Liver (tissue), 9 donors: ENCODE data around the gene COL26A1. TPM values are rescaled to one million over a fixed set of nuclear protein-coding genes. Genes with fewer than 3 reads are reported as not detected.

Source experiments
- DNase-seq: peaks from one replicate; pipeline ENCODE4 v3.0.0-alpha.2; 2017; ENCODE audit warnings: low spot score
- H3K27ac ChIP-seq, 2 donors: one replicate each; pipeline ENCODE4 v1.7.0; 2013; ENCODE audit warnings: inconsistent platforms in 2 of 2, low read length in 2 of 2, control low read depth in 1 of 2, low read depth in 1 of 2, mild to moderate bottlenecking in 1 of 2
- H3K27me3 ChIP-seq, 4 donors: one replicate each; pipeline versions ENCODE4 v1.6.1 to v1.7.0; 2013; ENCODE audit warnings: low read length in 3 of 4, inconsistent platforms in 1 of 4, mild to moderate bottlenecking in 1 of 4, moderate library complexity in 1 of 4; ENCODE audit not compliant: control insufficient read depth in 4 of 4, insufficient read depth in 4 of 4
- H3K36me3 ChIP-seq, 4 donors: one replicate each; pipeline versions ENCODE4 v1.6.1 to v1.7.0; 2013; ENCODE audit warnings: low read length in 3 of 4, mild to moderate bottlenecking in 3 of 4, low read depth in 1 of 4, moderate library complexity in 1 of 4; ENCODE audit not compliant: control insufficient read depth in 4 of 4, insufficient read depth in 3 of 4
- H3K4me1 ChIP-seq, 4 donors: one replicate each; pipeline versions ENCODE4 v1.6.1 to v1.7.0; 2013; ENCODE audit warnings: low read length in 3 of 4, mild to moderate bottlenecking in 3 of 4, moderate library complexity in 1 of 4; ENCODE audit not compliant: control insufficient read depth in 4 of 4, insufficient read depth in 4 of 4
- H3K4me3 ChIP-seq, 3 donors: one replicate each; pipeline versions ENCODE4 v1.6.1 to v1.7.0; 2013; ENCODE audit warnings: low read length in 3 of 3, control low read depth in 1 of 3, low read depth in 1 of 3, mild to moderate bottlenecking in 1 of 3
- H3K9ac ChIP-seq, 2 donors: one replicate each; pipeline ENCODE4 v1.7.0; 2013; ENCODE audit warnings: low read length in 2 of 2, mild to moderate bottlenecking in 2 of 2, moderate library complexity in 2 of 2, control low read depth in 1 of 2, low read depth in 1 of 2
- H3K9me3 ChIP-seq, 4 donors: one replicate each; pipeline versions ENCODE4 v1.6.1 to v1.7.0; 2013; ENCODE audit warnings: low read length in 3 of 4; ENCODE audit not compliant: control insufficient read depth in 4 of 4
- EGR1 ChIP-seq, 2 donors: IDR thresholded peaks; 2 replicates each; pipeline ENCODE4 v1.6.1; 2016 to 2018; ENCODE audit warnings: antibody characterized with exemption in 2 of 2, low read depth in 2 of 2
- FOXA1 ChIP-seq: IDR thresholded peaks from 2 replicates; pipeline ENCODE4 v1.6.1; 2016; ENCODE audit warnings: antibody characterized with exemption
- FOXA2 ChIP-seq: IDR thresholded peaks from 2 replicates; pipeline ENCODE4 v1.6.1; 2016; ENCODE audit warnings: antibody characterized with exemption
- GABPA ChIP-seq, 2 donors: IDR thresholded peaks in 1 of 2; conservative IDR thresholded peaks in 1 of 2; 2 replicates each; pipeline ENCODE4 v1.6.1; 2016; ENCODE audit warnings: antibody characterized with exemption in 2 of 2, mild to moderate bottlenecking in 1 of 2, moderate library complexity in 1 of 2
- HNF4A ChIP-seq, 2 donors: conservative IDR thresholded peaks; 2 replicates each; pipeline ENCODE4 v1.6.1; 2016; ENCODE audit warnings: antibody characterized with exemption in 2 of 2, mild to moderate bottlenecking in 2 of 2
- HNF4G ChIP-seq: IDR thresholded peaks from 2 replicates; pipeline ENCODE4 v1.6.1; 2016; ENCODE audit warnings: antibody characterized with exemption
- JUND ChIP-seq, 2 donors: IDR thresholded peaks; 2 replicates each; pipeline ENCODE4 v1.6.1; 2016; ENCODE audit warnings: antibody characterized with exemption in 2 of 2
- NR2F2 ChIP-seq: IDR thresholded peaks from 2 replicates; pipeline ENCODE4 v1.6.1; 2016; ENCODE audit warnings: antibody characterized with exemption
- RAD21 ChIP-seq, 2 donors: IDR thresholded peaks; 2 replicates each; pipeline ENCODE4 v1.6.1; 2016; ENCODE audit warnings: antibody characterized with exemption in 2 of 2, mild to moderate bottlenecking in 2 of 2
- RXRA ChIP-seq, 2 donors: IDR thresholded peaks; 2 replicates each; pipeline ENCODE4 v1.6.1; 2017 to 2018; ENCODE audit warnings: antibody characterized with exemption in 2 of 2, mild to moderate bottlenecking in 1 of 2
- SP1 ChIP-seq: IDR thresholded peaks from 2 replicates; pipeline ENCODE4 v1.6.1; 2018; ENCODE audit warnings: antibody characterized with exemption, mild to moderate bottlenecking
- TAF1 ChIP-seq: conservative IDR thresholded peaks from 2 replicates; pipeline ENCODE4 v1.6.1; 2016; ENCODE audit warnings: antibody characterized with exemption, mild to moderate bottlenecking
- YY1 ChIP-seq: IDR thresholded peaks from 2 replicates; pipeline ENCODE4 v1.6.1; 2016; ENCODE audit warnings: antibody characterized with exemption, mild to moderate bottlenecking
- WGBS: extraction: QIAGEN DNeasy Blood & Tissue Kit; methylation state at CpG from one replicate; pipeline ENCODE4 v1.1.7; 2013; 5-methylcytosine and 5-hydroxymethylcytosine counted together
- polyA plus RNA-seq, 2 donors: library from polyadenylated mRNA; stranded (reverse) in 1 of 2; unstranded in 1 of 2; fragments of 200-250 nt in 1 of 2; fragments of >200 nt in 1 of 2; fragmentation: Nextera tagmentation in 1 of 2; extraction: Ambion mirVana in 1 of 2; gene quantifications; one replicate each; pipeline versions ENCODE4 v1.2.1 to v1.2.3, GENCODE V29; 2013 to 2015
- total RNA-seq, 2 donors: library from RNA; depleted of rRNA; stranded (reverse); fragments of >200 nt; gene quantifications; one replicate each; pipeline ENCODE4 v1.2.3, GENCODE V29; 2014
- TF ChIP-seq, protein P1 (sequence below): IDR thresholded peaks from 2 replicates; pipeline ENCODE4 v1.6.1; 2016; ENCODE audit warnings: antibody characterized with exemption
- TF ChIP-seq, protein P2 (sequence below): IDR thresholded peaks from 2 replicates; pipeline ENCODE4 v1.6.1; 2016; ENCODE audit warnings: antibody characterized with exemption
- TF ChIP-seq, protein P3 (sequence below): IDR thresholded peaks from 2 replicates; pipeline ENCODE4 v1.6.1; 2016; ENCODE audit warnings: antibody characterized with exemption
- TF ChIP-seq, protein P4 (sequence below): fragments of 150-350 bp; IDR thresholded peaks from 2 replicates; pipeline ENCODE4 v1.5.1; 2017; ENCODE audit warnings: improper control_type of control experiment, low read depth, low read length; ENCODE audit not compliant: missing input control
- TF ChIP-seq, protein P5 (sequence below): IDR thresholded peaks from 2 replicates; pipeline ENCODE4 v1.6.1; 2016; ENCODE audit warnings: antibody characterized with exemption, mild to moderate bottlenecking
- donor health status: healthy.
- donor health status: healthy.
- donor health status: healthy.
- donor health status: healthy.
- donor health status: healthy.

The COL26A1 gene
- total and polyA plus RNA-seq, 4 donors: 0.76 to 1.8 (median 0.96) TPM

DNA sequence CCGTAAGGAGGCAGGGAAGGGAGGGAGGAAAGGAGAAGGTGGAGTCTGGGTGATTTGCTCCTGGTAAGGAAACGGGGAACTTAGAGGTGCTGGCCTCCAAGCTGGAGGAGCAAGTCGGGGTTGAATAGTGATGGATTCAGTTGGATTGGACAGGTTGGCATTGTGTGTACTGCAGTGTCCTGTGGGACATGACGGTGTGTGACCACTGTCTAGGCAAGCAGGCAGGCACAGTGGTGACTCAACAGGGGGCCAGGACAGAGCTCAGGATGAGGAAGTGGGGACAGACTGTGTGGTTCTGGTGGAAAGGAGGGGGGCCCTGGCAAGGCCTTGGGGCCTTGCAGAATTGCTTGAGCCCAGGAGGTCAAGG is 48.8 kb downstream of the COL26A1 start:
- WGBS: 41% methylated on average over 4 of the region's 4 CpGs
- Histone ChIP-seq H3K9me3 (peaks cover 0 to 6% (median 5%) of the 10 kb centered on the region in 4 donors), H3K4me3 (no peak overlapping the region), H3K27ac (no peak overlapping the region), H3K36me3 (no peaks in the 10 kb centered on the region), H3K27me3 (no peaks in the 10 kb centered on the region), H3K4me1 (peaks cover 0 to 6% (median 1%) of the 10 kb centered on the region in 4 donors), H3K9ac (no peak overlapping the region)
- no peak for TF ChIP-seq TAF1
- no peak for TF ChIP-seq HNF4G
- no peak for TF ChIP-seq GABPA (IDR thresholded peaks at IDR 0.05 in 1 of 2, conservative IDR thresholded peaks at IDR 0.05 in 1 of 2)
- TF ChIP-seq, protein P1, sequence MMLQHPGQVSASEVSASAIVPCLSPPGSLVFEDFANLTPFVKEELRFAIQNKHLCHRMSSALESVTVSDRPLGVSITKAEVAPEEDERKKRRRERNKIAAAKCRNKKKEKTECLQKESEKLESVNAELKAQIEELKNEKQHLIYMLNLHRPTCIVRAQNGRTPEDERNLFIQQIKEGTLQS: no peak
- no peak for TF ChIP-seq YY1
- no peak for TF ChIP-seq HNF4A (conservative IDR thresholded peaks at IDR 0.05)
- TF ChIP-seq RXRA (IDR thresholded peaks at IDR 0.05): no peak
- TF ChIP-seq FOXA1: no peak
- TF ChIP-seq, protein P2, sequence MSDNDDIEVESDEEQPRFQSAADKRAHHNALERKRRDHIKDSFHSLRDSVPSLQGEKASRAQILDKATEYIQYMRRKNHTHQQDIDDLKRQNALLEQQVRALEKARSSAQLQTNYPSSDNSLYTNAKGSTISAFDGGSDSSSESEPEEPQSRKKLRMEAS: no peak
- TF ChIP-seq JUND (IDR thresholded peaks at IDR 0.05): no peak
- DNase-seq: no peak

DNA sequence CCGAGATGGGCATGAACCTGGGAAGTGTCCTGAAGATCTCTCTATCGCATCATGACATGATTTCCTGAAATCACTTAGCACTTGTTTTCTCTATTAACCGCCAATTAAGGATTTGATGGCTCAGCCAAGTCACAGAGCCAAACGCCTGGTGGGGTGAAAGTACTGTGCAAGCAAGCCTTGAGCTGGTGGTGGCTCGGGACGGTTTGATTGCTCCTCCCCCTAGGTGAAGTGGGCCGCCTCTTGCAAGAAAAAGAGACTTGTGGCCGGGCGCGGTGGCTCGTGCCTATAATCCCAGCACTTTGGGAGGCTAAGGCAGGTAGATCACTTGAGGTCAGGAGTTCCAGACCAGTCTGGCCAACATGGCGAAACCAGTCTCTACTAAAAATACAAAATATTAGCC is 50.3 kb downstream of the COL26A1 start:
- Histone ChIP-seq H3K27ac (no peak overlapping the region), H3K36me3 (no peaks in the 10 kb centered on the region), H3K4me1 (peaks cover 0 to 6% (median 1%) of the 10 kb centered on the region in 4 donors), H3K9me3 (peaks cover 0 to 6% (median 5%) of the 10 kb centered on the region in 4 donors), H3K9ac (no peak overlapping the region), H3K27me3 (no peaks in the 10 kb centered on the region), H3K4me3 (no peak overlapping the region)
- 92% methylated on average over 12 of the region's 12 CpGs for WGBS
- no peak for TF ChIP-seq HNF4A (conservative IDR thresholded peaks at IDR 0.05)
- no peak for TF ChIP-seq FOXA1
- TF ChIP-seq SP1: no peak
- DNase-seq: no peak

DNA sequence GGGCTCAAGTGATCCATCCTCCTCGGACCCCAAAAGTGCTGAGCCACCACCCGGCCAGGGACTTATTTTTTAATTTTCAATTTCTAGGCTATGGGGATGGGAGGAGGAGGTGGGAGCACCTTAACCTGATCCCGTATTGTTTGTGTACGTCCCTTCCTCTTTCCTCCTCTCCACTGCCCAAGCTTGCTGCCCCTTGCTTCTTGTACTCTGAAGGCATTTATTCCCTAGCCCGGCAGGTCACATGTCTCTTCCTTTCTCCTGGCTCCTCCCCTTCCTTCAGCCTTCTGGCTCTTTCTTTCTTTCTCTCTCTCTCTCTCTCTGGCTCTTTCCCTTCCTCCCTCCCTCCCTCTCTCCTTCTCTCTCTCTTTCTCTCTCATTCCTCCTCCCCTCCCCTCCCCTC is 56.0 kb downstream of the COL26A1 start:
- Histone ChIP-seq H3K9ac (no peak overlapping the region), H3K4me3 (no peak overlapping the region), H3K4me1 (no peaks in the 10 kb centered on the region), H3K36me3 (no peaks in the 10 kb centered on the region), H3K27me3 (no peaks in the 10 kb centered on the region), H3K9me3 (no peaks in the 10 kb centered on the region), H3K27ac (no peak overlapping the region)
- 77% methylated on average over 5 of the region's 5 CpGs for WGBS
- TF ChIP-seq, protein P1: no peak
- TF ChIP-seq YY1 (no peak), GABPA (IDR thresholded peaks at IDR 0.05 in 1 of 2, conservative IDR thresholded peaks at IDR 0.05 in 1 of 2) (no peak), JUND (IDR thresholded peaks at IDR 0.05) (no peak), EGR1 (IDR thresholded peaks at IDR 0.05; ENCODE audit: low read depth in 2 of 2) (no peak), HNF4A (conservative IDR thresholded peaks at IDR 0.05) (no peak), HNF4G (no peak), NR2F2 (no peak), TAF1 (no peak), FOXA2 (no peak), RXRA (IDR thresholded peaks at IDR 0.05) (no peak), SP1 (no peak), FOXA1 (no peak), RAD21 (IDR thresholded peaks at IDR 0.05) (no peak)
- TF ChIP-seq, protein P3, sequence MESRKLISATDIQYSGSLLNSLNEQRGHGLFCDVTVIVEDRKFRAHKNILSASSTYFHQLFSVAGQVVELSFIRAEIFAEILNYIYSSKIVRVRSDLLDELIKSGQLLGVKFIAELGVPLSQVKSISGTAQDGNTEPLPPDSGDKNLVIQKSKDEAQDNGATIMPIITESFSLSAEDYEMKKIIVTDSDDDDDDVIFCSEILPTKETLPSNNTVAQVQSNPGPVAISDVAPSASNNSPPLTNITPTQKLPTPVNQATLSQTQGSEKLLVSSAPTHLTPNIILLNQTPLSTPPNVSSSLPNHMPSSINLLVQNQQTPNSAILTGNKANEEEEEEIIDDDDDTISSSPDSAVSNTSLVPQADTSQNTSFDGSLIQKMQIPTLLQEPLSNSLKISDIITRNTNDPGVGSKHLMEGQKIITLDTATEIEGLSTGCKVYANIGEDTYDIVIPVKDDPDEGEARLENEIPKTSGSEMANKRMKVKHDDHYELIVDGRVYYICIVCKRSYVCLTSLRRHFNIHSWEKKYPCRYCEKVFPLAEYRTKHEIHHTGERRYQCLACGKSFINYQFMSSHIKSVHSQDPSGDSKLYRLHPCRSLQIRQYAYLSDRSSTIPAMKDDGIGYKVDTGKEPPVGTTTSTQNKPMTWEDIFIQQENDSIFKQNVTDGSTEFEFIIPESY: no peak
- TF ChIP-seq, protein P4, sequence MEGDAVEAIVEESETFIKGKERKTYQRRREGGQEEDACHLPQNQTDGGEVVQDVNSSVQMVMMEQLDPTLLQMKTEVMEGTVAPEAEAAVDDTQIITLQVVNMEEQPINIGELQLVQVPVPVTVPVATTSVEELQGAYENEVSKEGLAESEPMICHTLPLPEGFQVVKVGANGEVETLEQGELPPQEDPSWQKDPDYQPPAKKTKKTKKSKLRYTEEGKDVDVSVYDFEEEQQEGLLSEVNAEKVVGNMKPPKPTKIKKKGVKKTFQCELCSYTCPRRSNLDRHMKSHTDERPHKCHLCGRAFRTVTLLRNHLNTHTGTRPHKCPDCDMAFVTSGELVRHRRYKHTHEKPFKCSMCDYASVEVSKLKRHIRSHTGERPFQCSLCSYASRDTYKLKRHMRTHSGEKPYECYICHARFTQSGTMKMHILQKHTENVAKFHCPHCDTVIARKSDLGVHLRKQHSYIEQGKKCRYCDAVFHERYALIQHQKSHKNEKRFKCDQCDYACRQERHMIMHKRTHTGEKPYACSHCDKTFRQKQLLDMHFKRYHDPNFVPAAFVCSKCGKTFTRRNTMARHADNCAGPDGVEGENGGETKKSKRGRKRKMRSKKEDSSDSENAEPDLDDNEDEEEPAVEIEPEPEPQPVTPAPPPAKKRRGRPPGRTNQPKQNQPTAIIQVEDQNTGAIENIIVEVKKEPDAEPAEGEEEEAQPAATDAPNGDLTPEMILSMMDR: no peak
- TF ChIP-seq, protein P5, sequence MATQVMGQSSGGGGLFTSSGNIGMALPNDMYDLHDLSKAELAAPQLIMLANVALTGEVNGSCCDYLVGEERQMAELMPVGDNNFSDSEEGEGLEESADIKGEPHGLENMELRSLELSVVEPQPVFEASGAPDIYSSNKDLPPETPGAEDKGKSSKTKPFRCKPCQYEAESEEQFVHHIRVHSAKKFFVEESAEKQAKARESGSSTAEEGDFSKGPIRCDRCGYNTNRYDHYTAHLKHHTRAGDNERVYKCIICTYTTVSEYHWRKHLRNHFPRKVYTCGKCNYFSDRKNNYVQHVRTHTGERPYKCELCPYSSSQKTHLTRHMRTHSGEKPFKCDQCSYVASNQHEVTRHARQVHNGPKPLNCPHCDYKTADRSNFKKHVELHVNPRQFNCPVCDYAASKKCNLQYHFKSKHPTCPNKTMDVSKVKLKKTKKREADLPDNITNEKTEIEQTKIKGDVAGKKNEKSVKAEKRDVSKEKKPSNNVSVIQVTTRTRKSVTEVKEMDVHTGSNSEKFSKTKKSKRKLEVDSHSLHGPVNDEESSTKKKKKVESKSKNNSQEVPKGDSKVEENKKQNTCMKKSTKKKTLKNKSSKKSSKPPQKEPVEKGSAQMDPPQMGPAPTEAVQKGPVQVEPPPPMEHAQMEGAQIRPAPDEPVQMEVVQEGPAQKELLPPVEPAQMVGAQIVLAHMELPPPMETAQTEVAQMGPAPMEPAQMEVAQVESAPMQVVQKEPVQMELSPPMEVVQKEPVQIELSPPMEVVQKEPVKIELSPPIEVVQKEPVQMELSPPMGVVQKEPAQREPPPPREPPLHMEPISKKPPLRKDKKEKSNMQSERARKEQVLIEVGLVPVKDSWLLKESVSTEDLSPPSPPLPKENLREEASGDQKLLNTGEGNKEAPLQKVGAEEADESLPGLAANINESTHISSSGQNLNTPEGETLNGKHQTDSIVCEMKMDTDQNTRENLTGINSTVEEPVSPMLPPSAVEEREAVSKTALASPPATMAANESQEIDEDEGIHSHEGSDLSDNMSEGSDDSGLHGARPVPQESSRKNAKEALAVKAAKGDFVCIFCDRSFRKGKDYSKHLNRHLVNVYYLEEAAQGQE: no peak
- TF ChIP-seq, protein P2: no peak
- DNase-seq: no peak
